NCI-H345 treated with DMSO at 0.1 percent for 48 hours (cell line): ENCODE results near the gene ZNHIT3.

Experiments
- DNase-seq: peaks from one replicate; lab custom pipeline; 2025; ENCODE audit not compliant: unreplicated experiment; lab: John Stamatoyannopoulos, UW

ZNHIT3 gene

DNA sequence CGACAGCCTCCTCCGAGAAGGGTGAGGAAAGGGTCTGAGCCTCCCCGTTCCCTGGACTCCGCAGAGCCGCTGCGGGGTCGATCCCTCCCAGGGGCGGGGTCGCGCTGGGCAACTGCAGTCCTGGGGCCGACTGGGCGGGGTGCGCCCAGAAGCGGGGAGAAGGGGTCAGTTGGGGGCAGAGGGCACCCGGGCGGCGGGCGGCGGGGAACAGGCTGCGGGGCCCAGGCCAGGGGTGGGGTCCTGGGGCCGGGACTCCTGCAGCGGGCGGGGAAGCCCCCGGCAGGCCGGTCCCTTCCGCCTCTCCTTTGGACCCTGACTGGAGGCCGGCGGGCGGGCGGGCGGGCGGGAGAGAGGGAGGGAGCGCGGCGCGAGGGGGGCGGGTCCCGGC is 58.6 kb downstream of the ZNHIT3 start:
- DNase-seq: no peak
